SU-DHL-6 (cell line): Measurements from ENCODE around the gene DEPDC5.

Experiments used
- H2AFZ ChIP-seq: fragments of 200-600 bp; sonication (generic); 2 replicates; pipeline ENCODE4 v1.6.1; 2014; ENCODE audit warnings: low read depth, mild to moderate bottlenecking, moderate library complexity, mixed read lengths, antibody characterized with exemption, low read length; ENCODE audit not compliant: severe bottlenecking
- H3F3A ChIP-seq: fragments of 200-600 bp; shearing (Covaris generic); 2 replicates; pipeline ENCODE4 v1.6.0; 2016; ENCODE audit warnings: antibody characterized with exemption, mild to moderate bottlenecking; ENCODE audit not compliant: insufficient read depth
- H3K27ac ChIP-seq: fragments of 200-600 bp; sonication (generic); 2 replicates; pipeline ENCODE4 v1.5.1; 2016; ENCODE audit warnings: low read depth, mild to moderate bottlenecking, low read length, moderate library complexity, mixed read lengths
- H3K27me3 ChIP-seq: fragments of 200-600 bp; sonication (generic), shearing (Covaris generic); 2 replicates; pipeline ENCODE4 v1.6.0; 2014; ENCODE audit warnings: mild to moderate bottlenecking, low read length
- H3K36me3 ChIP-seq: fragments of 200-600 bp; sonication (generic); 2 replicates; pipeline ENCODE4 v1.6.1; 2014; ENCODE audit warnings: mild to moderate bottlenecking, low read length, mixed read lengths
- H3K4me2 ChIP-seq: fragments of 300-600, 200-600 bp; shearing (Covaris generic), sonication (generic); 2 replicates; pipeline ENCODE4 v1.6.0; 2014; ENCODE audit warnings: low read length, low read depth, mild to moderate bottlenecking; ENCODE audit not compliant: poor library complexity, severe bottlenecking
- H3K4me3 ChIP-seq: fragments of 200-600 bp; sonication (generic); 2 replicates; pipeline ENCODE4 v1.5.1; 2014; ENCODE audit warnings: antibody characterized with exemption, low read length, mild to moderate bottlenecking, mixed read lengths; ENCODE audit not compliant: insufficient read depth, poor library complexity, severe bottlenecking
- H3K79me2 ChIP-seq: fragments of 200-600 bp; sonication (generic); 2 replicates; pipeline ENCODE4 v1.6.1; 2014; ENCODE audit warnings: mild to moderate bottlenecking, low read length, moderate library complexity; ENCODE audit not compliant: insufficient read depth
- H3K9ac ChIP-seq: fragments of 200-600 bp; sonication (generic); 2 replicates; pipeline ENCODE4 v1.7.0; 2014; ENCODE audit warnings: mild to moderate bottlenecking, low read length
- H3K9me2 ChIP-seq: fragments of 200-600 bp; sonication (generic); replicated peaks from 2 replicates; pipeline ENCODE4 v1.6.1; 2014; ENCODE audit warnings: low read length; ENCODE audit not compliant: insufficient read depth
- H3K9me3 ChIP-seq: fragments of 200-600 bp; sonication (generic); 2 replicates; pipeline ENCODE4 v1.6.1; 2014; ENCODE audit warnings: low read length, mixed read lengths; ENCODE audit not compliant: insufficient read depth
- H4K20me1 ChIP-seq: fragments of 200-600 bp; sonication (generic); 2 replicates; pipeline ENCODE4 v1.6.1; 2014; ENCODE audit warnings: low read depth, mild to moderate bottlenecking, antibody characterized with exemption, low read length, moderate library complexity, mixed read lengths
- CTCF ChIP-seq: fragments of 200-600 bp; sonication (generic); IDR thresholded peaks from one replicate; pipeline ENCODE4 v1.5.1; 2017; ENCODE audit warnings: antibody characterized with exemption, mild to moderate bottlenecking, low read length, moderate library complexity; ENCODE audit not compliant: insufficient read depth, poor library complexity, severe bottlenecking
- EZH2phosphoT487 ChIP-seq: fragments of 200-600 bp; sonication (generic), shearing (Covaris generic); conservative IDR thresholded peaks from 2 replicates; pipeline ENCODE4 v1.6.1; 2018; ENCODE audit warnings: mild to moderate bottlenecking, antibody characterized with exemption, low read length, moderate library complexity, mixed read lengths

Gene DEPDC5

GRCh38 chr22:31943206-31943977, 189.6 kb downstream of the DEPDC5 start:
- Histone ChIP-seq H3K27me3 (no peaks in the 10 kb centered on the region), H3K79me2 (peaks cover 36% of the 10 kb centered on the region), H4K20me1 (peaks cover 6% of the 10 kb centered on the region; the same call in 1 of the 2 replicates), H3K36me3 (peaks cover 11% of the 10 kb centered on the region; the same call in 1 of the 2 replicates), H3K27ac (peak overlapping the region; percentile 72), H2AFZ (peak overlapping the region; percentile 96), H3F3A (peaks cover 22% of the 10 kb centered on the region), H3K4me3 (peak overlapping the region; percentile 88), H3K9me3 (no peaks in the 10 kb centered on the region), H3K9ac (peak overlapping the region; percentile 88), H3K9me2 (no peaks in the 10 kb centered on the region), H3K4me2 (peak overlapping the region; percentile 77)
- no peak for TF ChIP-seq CTCF
- TF ChIP-seq EZH2phosphoT487 = no peak

- H3K4me3 ChIP-seq = peak within 1 kb of the TSS; percentile 88
- no peaks in the 10 kb centered on the region for H3K9me3 ChIP-seq
- H3K27me3 ChIP-seq = no peaks in the 10 kb centered on the region
- H3K4me2 ChIP-seq = peak within 1 kb of the TSS; percentile 77
- H3K36me3 ChIP-seq = peaks cover 15% of the 10 kb centered on the region; the same call in 1 of the 2 replicates
- peak within 1 kb of the TSS; percentile 96 for H2AFZ ChIP-seq
- no peak for TF ChIP-seq EZH2phosphoT487
- no peak for TF ChIP-seq CTCF
- peak within 1 kb of the TSS; percentile 88 for H3K9ac ChIP-seq
- H3K79me2 ChIP-seq = peaks cover 42% of the 10 kb centered on the region
- H3K9me2 ChIP-seq = no peaks in the 10 kb centered on the region
- H3K27ac ChIP-seq = peak within 1 kb of the TSS; percentile 83
- H4K20me1 ChIP-seq = peaks cover 6% of the 10 kb centered on the region; the same call in 1 of the 2 replicates
- peaks cover 22% of the 10 kb centered on the region for H3F3A ChIP-seq
These were observed 190.3 kb downstream of the DEPDC5 start, which contains the start of gene YWHAH for GRCh38 chr22:31943978-31944699. Gene YWHAH, plus strand, starts transcription at chr22:31944535. Its CDS starts 199 bp downstream, at chr22:31944734.

- Histone ChIP-seq H3K4me3 (peak overlapping the region; percentile 88), H3K27ac (peak overlapping the region; percentile 83), H2AFZ (no peak overlapping the region), H3K9me3 (no peaks in the 10 kb centered on the region), H3K9ac (peak overlapping the region; percentile 88), H3K79me2 (peaks cover 49% of the 10 kb centered on the region), H3K36me3 (peaks cover 15% of the 10 kb centered on the region; the same call in 1 of the 2 replicates), H4K20me1 (peaks cover 6% of the 10 kb centered on the region; the same call in 1 of the 2 replicates), H3K9me2 (no peaks in the 10 kb centered on the region), H3K27me3 (no peaks in the 10 kb centered on the region), H3F3A (peaks cover 22% of the 10 kb centered on the region), H3K4me2 (peak overlapping the region; percentile 77)
- no peak for TF ChIP-seq EZH2phosphoT487
These were observed 191.1 kb downstream of the DEPDC5 start for GRCh38 chr22:31944700-31945442.
